Endothelial cell of umbilical vein (primary cell): ENCODE results near the gene PTGER2. TPM values are rescaled to one million over a fixed set of nuclear protein-coding genes. Genes with fewer than 3 reads are reported as not detected.

Source experiments
- polyA plus RNA-seq, 4 experiments: library from polyadenylated mRNA; depleted of rRNA in 3 of 4; stranded (reverse) in 3 of 4; unstranded in 1 of 4; fragments of >200 nt; gene quantifications; 2 replicates each; pipeline versions ENCODE4 v1.2.1 to v1.2.3, GENCODE V29; 2011 to 2012; ENCODE audit warnings: missing spikeins in 1 of 4
- total RNA-seq: library from RNA; stranded (reverse); gene quantifications from 2 replicates; pipeline ENCODE4 v1.2.3, GENCODE V29; 2021

PTGER2 gene
- total and polyA plus RNA-seq, 2 donors (not counting 3 experiments of a cell fraction or from before 2014, with no cell fraction given): not detected

Other genes with a start within 250 kb of the PTGER2 start
- gene NID2, start 245.3 kb upstream of the PTGER2 start, total RNA-seq: 33.0 and 56.7 TPM in 2 replicates
- 21.7 and 22.5 TPM in 2 replicates for gene NID2, start 245.3 kb upstream of the PTGER2 start, polyA plus RNA-seq
- gene PTGDR, start 46.6 kb upstream of the PTGER2 start, total RNA-seq: not detected in 2 replicates
- gene PTGDR, start 46.6 kb upstream of the PTGER2 start, polyA plus RNA-seq: not detected in 2 replicates
- gene TXNDC16, start 238.2 kb downstream of the PTGER2 start, total RNA-seq: 4.5 and 4.8 TPM in 2 replicates
- gene TXNDC16, start 238.2 kb downstream of the PTGER2 start, polyA plus RNA-seq: 2.1 and 2.3 TPM in 2 replicates
- 3.8 and 5.7 TPM in 2 replicates for gene GPR137C, start 238.5 kb downstream of the PTGER2 start, total RNA-seq
- 1.5 TPM in 2 replicates for gene GPR137C, start 238.5 kb downstream of the PTGER2 start, polyA plus RNA-seq